Sigmoid colon (tissue), 7 donors: Measurements from ENCODE around the gene NOX5. TPM values are rescaled to one million over a fixed set of nuclear protein-coding genes. Genes with fewer than 3 reads are reported as not detected.

ENCODE experiments used
- DNase-seq: peaks from one replicate; pipeline ENCODE4 v3.0.0-alpha.2; 2019
- H3K27ac ChIP-seq, 4 donors: fragments of 200-600 bp; sonication (generic); one replicate each; pipeline ENCODE4 v1.5.1; 2016 to 2019; ENCODE audit warnings: mild to moderate bottlenecking in 1 of 4
- H3K27me3 ChIP-seq, 3 donors: fragments of 200-600 bp; sonication (generic); one replicate each; pipeline ENCODE4 v1.5.1; 2019; ENCODE audit warnings: mild to moderate bottlenecking in 1 of 3
- H3K36me3 ChIP-seq, 4 donors: fragments of 200-600 bp; sonication (generic); one replicate each; pipeline ENCODE4 v1.5.1; 2016 to 2019
- H3K4me1 ChIP-seq, 4 donors: fragments of 200-600 bp; sonication (generic); one replicate each; pipeline ENCODE4 v1.5.1; 2017 to 2019
- H3K4me3 ChIP-seq, 4 donors: fragments of 200-600 bp; sonication (generic); one replicate each; pipeline ENCODE4 v1.5.1; 2017 to 2019; ENCODE audit warnings: mild to moderate bottlenecking in 2 of 4, moderate library complexity in 1 of 4
- H3K9me3 ChIP-seq, 4 donors: fragments of 200-600 bp in 3 of 4; sonication (generic) in 3 of 4; one replicate each; pipeline versions ENCODE4 v1.5.1 to v1.6.1; 2013 to 2019
- CTCF ChIP-seq, 4 experiments: fragments of 450-650 bp in 3 of 4; fragments of 200-600 bp in 1 of 4; IDR thresholded peaks; one replicate each; pipeline ENCODE4 v1.5.1; 2016 to 2019; ENCODE audit warnings: antibody characterized with exemption in 4 of 4, mild to moderate bottlenecking in 3 of 4, moderate library complexity in 2 of 4
- EP300 ChIP-seq, 4 donors: sonication (generic); formaldehyde crosslinking; IDR thresholded peaks; one replicate each; pipeline ENCODE4 v1.6.1; 2017; ENCODE audit warnings: antibody characterized with exemption in 4 of 4
- POLR2A ChIP-seq, 2 donors: fragments of 450-650 bp; IDR thresholded peaks; one replicate each; pipeline ENCODE4 v1.6.1; 2016; ENCODE audit warnings: antibody characterized with exemption in 2 of 2, mild to moderate bottlenecking in 2 of 2, moderate library complexity in 2 of 2
- POLR2AphosphoS5 ChIP-seq, 4 donors: sonication (generic); formaldehyde crosslinking; IDR thresholded peaks; one replicate each; pipeline ENCODE4 v1.6.1; 2017; ENCODE audit warnings: antibody characterized with exemption in 4 of 4
- WGBS, 2 donors: extraction: QIAGEN DNeasy Blood & Tissue Kit; methylation state at CpG; one replicate each; pipeline ENCODE4 v1.1.7; 2013; 5-methylcytosine and 5-hydroxymethylcytosine counted together
- intact Hi-C: fragments of 100-400 bp; cut with DNase I; formaldehyde crosslinking; loops from one replicate; pipeline ENCODE4 v1.15.1; 2023
- polyA plus RNA-seq, 3 donors: library from polyadenylated mRNA; stranded (reverse); fragments of 200-250 nt; gene quantifications; one replicate each; pipeline ENCODE4 v1.2.3, GENCODE V29; 2013
- total RNA-seq, 4 donors: library from RNA; depleted of rRNA; stranded (reverse); fragments of >200 nt; gene quantifications; one replicate each; pipeline ENCODE4 v1.1.0, GENCODE V29; 2016
- donor health status: healthy with polysubstance abuse.
- donor health status: Bipolar disorder and iron deficiency.
- donor health status: healthy.

Gene NOX5
- total and polyA plus RNA-seq, 7 donors, result 0.16 to 0.49 (median 0.36) TPM; not detected in 4

DNA sequence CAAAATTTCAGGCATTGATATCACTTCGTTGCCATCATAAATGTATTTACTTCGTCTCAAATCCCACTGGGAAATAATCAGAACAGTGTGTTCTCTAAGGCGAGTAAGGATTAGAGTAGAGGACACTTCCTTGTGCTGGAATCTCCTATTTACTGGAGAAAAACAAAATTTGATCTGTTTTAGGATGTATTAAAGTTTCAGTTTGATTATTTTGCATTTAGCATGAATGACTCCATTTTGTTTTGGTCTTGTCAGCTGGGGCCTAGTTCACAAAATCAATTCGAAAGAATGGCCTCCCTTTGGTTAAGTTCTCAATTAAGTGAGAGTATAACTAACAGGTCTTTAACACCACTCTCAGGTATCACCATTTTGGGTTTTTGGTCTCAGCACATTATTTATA, 11.7 kb upstream of the NOX5 start:
- H3K27ac ChIP-seq, result no peak overlapping the region
- no peak for DNase-seq
- intact Hi-C loops, result no loop called here
- no peak overlapping the region for H3K4me3 ChIP-seq
- no peaks in the 10 kb centered on the region for H3K4me1 ChIP-seq
- H3K9me3 ChIP-seq, result peaks cover 0 to 6% (median 5%) of the 10 kb centered on the region in 4 donors
- 93 to 94% methylated on average over 4 of the region's 4 CpGs for WGBS, 2 donors
- H3K36me3 ChIP-seq, result no peaks in the 10 kb centered on the region
- TF ChIP-seq POLR2AphosphoS5 (IDR thresholded peaks at IDR 0.05), result no peak
- TF ChIP-seq CTCF (IDR thresholded peaks at IDR 0.05), result no peak
- TF ChIP-seq POLR2A (IDR thresholded peaks at IDR 0.05), result no peak
- no peak for TF ChIP-seq EP300 (IDR thresholded peaks at IDR 0.05)
- H3K27me3 ChIP-seq, result no peaks in the 10 kb centered on the region

DNA sequence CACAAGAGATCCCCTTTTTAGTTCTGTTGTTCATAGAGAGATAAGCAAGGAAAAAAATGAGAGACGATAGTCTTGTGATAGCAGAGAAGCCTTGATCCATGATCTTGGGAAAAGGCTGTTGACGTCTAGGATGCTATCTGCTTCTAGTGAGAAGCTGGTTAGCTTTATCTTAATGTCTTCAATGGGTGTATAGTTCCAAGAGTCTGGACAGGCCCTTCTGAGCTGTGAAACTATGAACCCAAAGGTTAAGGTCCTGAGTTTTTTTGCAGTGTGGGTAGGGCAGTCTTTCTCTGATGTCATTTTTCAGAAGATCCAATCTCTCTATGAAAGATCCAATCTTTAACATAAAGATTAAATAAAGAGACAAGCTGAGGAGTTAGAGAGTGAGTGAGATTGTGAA, 10.5 kb upstream of the NOX5 start:
- no peak overlapping the region for H3K27ac ChIP-seq
- intact Hi-C loops, result no loop called here
- H3K4me3 ChIP-seq, result no peak overlapping the region
- no peak for DNase-seq
- TF ChIP-seq POLR2AphosphoS5 (IDR thresholded peaks at IDR 0.05) (no peak), EP300 (IDR thresholded peaks at IDR 0.05) (no peak), CTCF (IDR thresholded peaks at IDR 0.05) (no peak), POLR2A (IDR thresholded peaks at IDR 0.05) (no peak)
- no peaks in the 10 kb centered on the region for H3K4me1 ChIP-seq
- WGBS, 2 donors, result 84 to 86% methylated on average over 2 of the region's 2 CpGs
- no peaks in the 10 kb centered on the region for H3K36me3 ChIP-seq
- peaks cover 0 to 16% (median 9%) of the 10 kb centered on the region in 4 donors for H3K9me3 ChIP-seq
- H3K27me3 ChIP-seq, result no peaks in the 10 kb centered on the region

- TF ChIP-seq POLR2A (IDR thresholded peaks at IDR 0.05), result no peak
- no peak for TF ChIP-seq CTCF (IDR thresholded peaks at IDR 0.05)
- no peak for TF ChIP-seq POLR2AphosphoS5 (IDR thresholded peaks at IDR 0.05)
- TF ChIP-seq EP300 (IDR thresholded peaks at IDR 0.05), result no peak
- no peaks in the 10 kb centered on the region for H3K4me1 ChIP-seq
- intact Hi-C loops, result no loop called here
- peaks cover 0 to 16% (median 9%) of the 10 kb centered on the region in 4 donors for H3K9me3 ChIP-seq
- no peaks in the 10 kb centered on the region for H3K36me3 ChIP-seq
- H3K4me3 ChIP-seq, result no peak overlapping the region
- no peaks in the 10 kb centered on the region for H3K27me3 ChIP-seq
- no peak for DNase-seq
- no peak overlapping the region for H3K27ac ChIP-seq
Observed at GRCh38 chr15:69008056-69008455, 6.4 kb upstream of the NOX5 start.

DNA sequence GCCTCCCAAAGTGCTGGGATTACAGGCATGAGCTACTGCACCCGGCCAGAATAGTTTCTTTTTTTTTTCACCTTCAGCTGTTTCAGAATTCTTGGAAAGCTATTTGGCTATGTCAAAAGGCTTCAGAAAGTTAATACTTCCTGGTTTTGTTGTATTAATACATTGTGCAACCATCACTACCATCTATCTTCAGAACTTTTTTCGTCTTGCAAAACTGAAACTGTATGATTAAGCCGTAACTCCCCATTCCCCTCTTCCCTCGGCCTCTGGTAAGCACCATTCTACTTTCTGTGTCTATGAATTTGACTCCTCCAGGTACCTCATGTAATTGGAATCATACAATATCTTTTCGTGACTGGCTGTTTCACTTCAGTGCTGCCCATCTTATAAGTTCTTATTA, 5.2 kb upstream of the NOX5 start:
- Histone ChIP-seq H3K4me3 (no peak overlapping the region), H3K36me3 (no peaks in the 10 kb centered on the region), H3K27ac (no peak overlapping the region), H3K27me3 (no peaks in the 10 kb centered on the region), H3K9me3 (peaks cover 0 to 16% (median 9%) of the 10 kb centered on the region in 4 donors), H3K4me1 (no peaks in the 10 kb centered on the region)
- WGBS, 2 donors, result 93 to 95% methylated on average over 5 of the region's 5 CpGs
- DNase-seq, result no peak
- intact Hi-C loops, result no loop called here
- no peak for TF ChIP-seq POLR2AphosphoS5 (IDR thresholded peaks at IDR 0.05)
- TF ChIP-seq EP300 (IDR thresholded peaks at IDR 0.05), result no peak
- no peak for TF ChIP-seq POLR2A (IDR thresholded peaks at IDR 0.05)
- TF ChIP-seq CTCF (IDR thresholded peaks at IDR 0.05), result no peak

GRCh38 chr15:69011641-69012040, 2.9 kb upstream of the NOX5 start:
- WGBS, 2 donors, result 86 to 87% methylated on average over 3 of the region's 3 CpGs
- Histone ChIP-seq H3K27me3 (no peaks in the 10 kb centered on the region), H3K4me1 (no peaks in the 10 kb centered on the region), H3K27ac (no peak overlapping the region), H3K36me3 (no peaks in the 10 kb centered on the region), H3K9me3 (peaks cover 0 to 16% (median 9%) of the 10 kb centered on the region in 4 donors), H3K4me3 (no peak overlapping the region)
- no peak for DNase-seq
- TF ChIP-seq POLR2AphosphoS5 (IDR thresholded peaks at IDR 0.05) (no peak), CTCF (IDR thresholded peaks at IDR 0.05) (no peak), EP300 (IDR thresholded peaks at IDR 0.05) (no peak), POLR2A (IDR thresholded peaks at IDR 0.05) (no peak)
- intact Hi-C loops, result no loop called here
